Heart left ventricle (tissue), 16 donors: ENCODE results near the gene LPIN3. TPM values are rescaled to one million over a fixed set of nuclear protein-coding genes. Genes with fewer than 3 reads are reported as not detected.

Experiments
- ATAC-seq, 4 donors: fragments of 200-7000 bp; cut with Tn5 transposase; one replicate each; pipeline ENCODE4 v1.9.1; 2020 to 2022; ENCODE audit warnings: moderate library complexity in 4 of 4, mild to moderate bottlenecking in 3 of 4, moderate number of reproducible peaks in 1 of 4
- DNase-seq, 5 donors: peaks; one replicate each; pipeline ENCODE4 v3.0.0-alpha.2; 2020
- H3K27ac ChIP-seq, 12 donors: fragments of 200-600 bp; sonication (generic) in 4 of 12; one replicate each; pipeline versions ENCODE4 v1.5.0 to v1.8.0; 2016 to 2022; ENCODE audit warnings: mild to moderate bottlenecking in 2 of 12
- H3K27me3 ChIP-seq, 9 donors: fragments of 200-600 bp; sonication (generic) in 2 of 9; one replicate each; pipeline versions ENCODE4 v1.5.1 to v1.8.0; 2016 to 2022; ENCODE audit warnings: mild to moderate bottlenecking in 3 of 9
- H3K36me3 ChIP-seq, 9 donors: fragments of 200-600 bp; sonication (generic) in 2 of 9; one replicate each; pipeline versions ENCODE4 v1.5.0 to v1.8.0; 2018 to 2022; ENCODE audit warnings: mild to moderate bottlenecking in 2 of 9
- H3K4me1 ChIP-seq, 12 donors: fragments of 200-600 bp; sonication (generic) in 4 of 12; one replicate each; pipeline versions ENCODE4 v1.5.0 to v1.8.0; 2016 to 2022; ENCODE audit warnings: mild to moderate bottlenecking in 3 of 12
- H3K4me3 ChIP-seq, 12 donors: fragments of 200-600 bp; sonication (generic) in 4 of 12; one replicate each; pipeline versions ENCODE4 v1.5.0 to v1.8.0; 2017 to 2022; ENCODE audit warnings: mild to moderate bottlenecking in 9 of 12, moderate library complexity in 4 of 12
- H3K9me3 ChIP-seq, 12 donors: fragments of 200-600 bp; sonication (generic) in 4 of 12; one replicate each; pipeline versions ENCODE4 v1.5.0 to v1.8.0; 2016 to 2022; ENCODE audit warnings: mild to moderate bottlenecking in 1 of 12
- POLR2A ChIP-seq, 2 donors: fragments of 450-650 bp; IDR thresholded peaks; one replicate each; pipeline ENCODE4 v1.6.1; 2017; ENCODE audit warnings: antibody characterized with exemption in 2 of 2, mild to moderate bottlenecking in 2 of 2, moderate library complexity in 2 of 2
- WGBS, 4 donors: extraction: QIAGEN DNeasy Blood & Tissue Kit in 2 of 4; methylation state at CpG; one replicate each; pipeline versions ENCODE4 v1.1.5 to v1.1.7; 2013 to 2018; 5-methylcytosine and 5-hydroxymethylcytosine counted together
- intact Hi-C, 10 donors: fragments of 100-400 bp; cut with DNase I; formaldehyde crosslinking; loops; one replicate each; pipeline versions ENCODE4 v1.11.1 to v1.14.2; 2022
- polyA plus RNA-seq, 2 donors: library from polyadenylated mRNA; stranded (reverse); fragments of 200-250 nt; gene quantifications; one replicate each; pipeline ENCODE4 v1.2.3, GENCODE V29; 2013
- total RNA-seq, 9 donors: library from RNA; depleted of rRNA in 2 of 9; stranded (reverse); fragments of >200 nt in 2 of 9; fragmentation: NEBNext Ultra II Directional in 3 of 9; extraction: Animal tissue kit (Norgen Biotek cat#: 25700) in 3 of 9; gene quantifications; one replicate each; pipeline versions ENCODE4 v1.1.0 to v1.2.4, GENCODE V29; 2016 to 2023
- TF ChIP-seq, protein P1 (sequence below), 12 donors: fragments of 200-600 bp; sonication (generic) in 4 of 12; IDR thresholded peaks; one replicate each; pipeline versions ENCODE4 v1.5.0 to v1.8.0; 2018 to 2022; ENCODE audit warnings: antibody characterized with exemption in 12 of 12, mild to moderate bottlenecking in 5 of 12
- donor health status: ischemic (EF 13 %, LVEDD 7.1; RV severe dilation, severe dysfunction).
- donor health status: healthy with polysubstance abuse.
- donor health status: DM: no; HTN: yes; CAD: no.
- donor health status: DM: no; HTN: no; CAD: no.
- donor health status: ischemic (EF 25% LVEDD 6.9; RV normal size, moderate dysfunction).
- donor health status: ischemic (EF 25% LVEDD 5.7; RV mildly dilated, moderate dysfunction).
- donor health status: healthy.
- donor health status: DM: yes; HTN: yes; CAD: no.
- donor health status: ischemic (EF 35%, LVEDD 5.7; RV mildly dilated, moderate dysfunction).
- donor health status: nonischemic (EF 11% LVEDD 7.7; RV severe dilation, severe dysfunction).
- donor health status: DM: yes; HTN: yes; CAD: no.
- donor health status: PGD.
- donor health status: ischemic (EF 29% LVEDD 5.4; RV normal size, mild dysfunction).
- donor health status: nonischemic (EF 23%, LVEDD 6.1; RV moderate dilation, normal function).

LPIN3 gene
- total and polyA plus RNA-seq, 11 donors: 12.8 to 24.1 (median 19.0) TPM

GRCh38 chr20:41407607-41408006 is 67.0 kb downstream of the LPIN3 start:
- DNase-seq: no peak
- no peaks in the 10 kb centered on the region for H3K9me3 ChIP-seq
- no peak overlapping the region for H3K27ac ChIP-seq
- TF ChIP-seq, protein P1, sequence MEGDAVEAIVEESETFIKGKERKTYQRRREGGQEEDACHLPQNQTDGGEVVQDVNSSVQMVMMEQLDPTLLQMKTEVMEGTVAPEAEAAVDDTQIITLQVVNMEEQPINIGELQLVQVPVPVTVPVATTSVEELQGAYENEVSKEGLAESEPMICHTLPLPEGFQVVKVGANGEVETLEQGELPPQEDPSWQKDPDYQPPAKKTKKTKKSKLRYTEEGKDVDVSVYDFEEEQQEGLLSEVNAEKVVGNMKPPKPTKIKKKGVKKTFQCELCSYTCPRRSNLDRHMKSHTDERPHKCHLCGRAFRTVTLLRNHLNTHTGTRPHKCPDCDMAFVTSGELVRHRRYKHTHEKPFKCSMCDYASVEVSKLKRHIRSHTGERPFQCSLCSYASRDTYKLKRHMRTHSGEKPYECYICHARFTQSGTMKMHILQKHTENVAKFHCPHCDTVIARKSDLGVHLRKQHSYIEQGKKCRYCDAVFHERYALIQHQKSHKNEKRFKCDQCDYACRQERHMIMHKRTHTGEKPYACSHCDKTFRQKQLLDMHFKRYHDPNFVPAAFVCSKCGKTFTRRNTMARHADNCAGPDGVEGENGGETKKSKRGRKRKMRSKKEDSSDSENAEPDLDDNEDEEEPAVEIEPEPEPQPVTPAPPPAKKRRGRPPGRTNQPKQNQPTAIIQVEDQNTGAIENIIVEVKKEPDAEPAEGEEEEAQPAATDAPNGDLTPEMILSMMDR (IDR thresholded peaks at IDR 0.05): no peak
- TF ChIP-seq POLR2A (IDR thresholded peaks at IDR 0.05): no peak
- H3K4me3 ChIP-seq: no peak overlapping the region
- intact Hi-C loops: loop anchor here in 8 of 10 donors (2.0 to 10.0 kb wide), 11 partner anchors 40 to 273 kb away; partner anchors contain the start of genes LPIN3 (in 4 of the 8), PLCG1 (in 2 of the 8) and EMILIN3 (in 1 of the 8)
- peaks cover 3 to 62% (median 35%) of the 10 kb centered on the region in 12 donors for H3K4me1 ChIP-seq
- no peak for ATAC-seq
- peaks cover 0 to 90% (median 61%) of the 10 kb centered on the region in 9 donors for H3K36me3 ChIP-seq
- WGBS, 4 donors: 75 to 91% (median 78%) methylated on average over 10 of the region's 10 CpGs
- no peaks in the 10 kb centered on the region for H3K27me3 ChIP-seq

DNA sequence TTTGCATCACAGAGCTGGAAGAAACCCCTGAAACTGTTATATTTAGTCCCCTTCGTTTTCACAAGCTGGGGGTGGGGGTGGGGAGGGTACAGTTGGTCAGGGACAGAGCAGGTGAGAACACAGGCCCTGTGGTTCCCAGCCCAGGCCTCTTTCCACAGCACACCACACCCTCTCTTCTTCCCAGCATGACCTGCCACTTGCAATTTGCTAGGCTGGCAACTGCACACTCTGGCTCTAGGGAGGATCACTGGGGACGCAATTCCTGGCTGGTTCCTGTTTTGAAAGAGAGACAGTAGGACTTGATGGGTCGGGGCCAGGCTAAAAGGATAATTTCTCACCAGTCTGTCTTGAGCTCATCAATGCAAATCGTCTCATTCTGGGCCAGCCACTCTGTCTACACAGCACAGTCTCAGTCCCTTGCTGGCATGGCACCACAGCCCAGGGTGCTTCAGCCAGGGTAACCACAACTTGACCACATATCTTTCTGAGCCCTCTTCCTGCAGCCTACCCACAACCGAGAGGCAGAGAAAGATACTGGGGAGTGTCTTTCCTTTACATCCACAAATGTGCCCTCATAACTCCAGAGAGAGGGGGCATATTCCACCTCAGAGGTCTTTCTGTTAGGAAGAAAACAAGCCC is 67.7 kb downstream of the LPIN3 start:
- WGBS, 4 donors: 61 to 71% (median 67%) methylated on average over 5 of the region's 5 CpGs
- Histone ChIP-seq H3K36me3 (peaks cover 0 to 90% (median 62%) of the 10 kb centered on the region in 9 donors), H3K9me3 (no peaks in the 10 kb centered on the region), H3K4me3 (no peak overlapping the region), H3K27me3 (no peaks in the 10 kb centered on the region), H3K4me1 (peaks cover 3 to 64% (median 35%) of the 10 kb centered on the region in 12 donors), H3K27ac (peak overlapping the region in 3 of 12 donors; percentile 2 to 20 (median 12))
- ATAC-seq (no peak), DNase-seq (no peak)
- intact Hi-C loops: loop anchor here in 8 of 10 donors (2.0 to 10.0 kb wide), 10 partner anchors 41 to 273 kb away; partner anchors contain the start of genes LPIN3 (in 3 of the 8), PLCG1 (in 2 of the 8) and EMILIN3 (in 1 of the 8)
- TF ChIP-seq, protein P1 (IDR thresholded peaks at IDR 0.05): no peak
- TF ChIP-seq POLR2A (IDR thresholded peaks at IDR 0.05): no peak

DNA sequence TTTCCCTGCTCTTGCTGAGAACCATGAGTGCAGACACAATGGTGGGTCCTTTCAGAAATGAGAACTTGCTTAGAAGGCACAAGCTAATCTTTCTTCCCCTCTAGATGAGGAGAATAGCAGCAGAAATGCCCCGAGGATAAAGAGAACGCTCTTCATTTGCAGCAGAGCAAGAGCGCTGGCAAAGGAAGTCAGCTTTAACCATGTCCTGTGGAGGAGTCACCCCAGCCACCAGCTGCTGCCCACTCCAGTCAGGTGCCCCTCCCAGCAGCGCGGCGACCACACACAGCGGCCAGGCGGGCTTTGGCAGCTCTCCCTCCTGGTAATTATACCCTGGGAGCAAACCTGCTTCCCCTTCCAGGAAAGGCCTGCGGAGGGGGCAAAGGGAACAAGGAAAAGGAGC is 68.4 kb downstream of the LPIN3 start:
- no peaks in the 10 kb centered on the region for H3K9me3 ChIP-seq
- no peaks in the 10 kb centered on the region for H3K27me3 ChIP-seq
- peak overlapping the region in 3 of 12 donors; percentile 12 to 20 (median 12) for H3K27ac ChIP-seq
- intact Hi-C loops: loop anchor here in 8 of 10 donors (2.0 to 10.0 kb wide), 10 partner anchors 42 to 274 kb away; partner anchors contain the start of genes LPIN3 (in 3 of the 8), PLCG1 (in 2 of the 8) and EMILIN3 (in 1 of the 8)
- peaks cover 0 to 92% (median 62%) of the 10 kb centered on the region in 9 donors for H3K36me3 ChIP-seq
- DNase-seq (peak in 3 of 5 donors; percentile 43 to 52 (median 46)), ATAC-seq (peak in 3 of 4 donors; percentile 20 to 41 (median 24))
- 37 to 59% (median 48%) methylated on average over 2 to 9 of the region's 9 CpGs for WGBS, 4 donors
- peaks cover 3 to 67% (median 35%) of the 10 kb centered on the region in 12 donors for H3K4me1 ChIP-seq
- H3K4me3 ChIP-seq: no peak overlapping the region
- TF ChIP-seq, protein P1 (IDR thresholded peaks at IDR 0.05): no peak
- TF ChIP-seq POLR2A (IDR thresholded peaks at IDR 0.05): no peak

Other genes starting within 250 kb of the LPIN3 start
- gene PLCG1, start 203.3 kb upstream of the LPIN3 start, total RNA-seq: 10 to 100 TPM; 32.5 to 72.2 (median 55.9) TPM
- 10 to 100 TPM; 37.9 to 44.9 TPM for gene PLCG1, start 203.3 kb upstream of the LPIN3 start, polyA plus RNA-seq
- 10 to 100 TPM; 26.3 to 43.9 (median 33.1) TPM for gene ZHX3, start 23.1 kb upstream of the LPIN3 start, total RNA-seq
- 10 to 100 TPM; 10.9 to 17.2 TPM for gene ZHX3, start 23.1 kb upstream of the LPIN3 start, polyA plus RNA-seq
- gene EMILIN3, start 26.0 kb downstream of the LPIN3 start, total RNA-seq: 1 to 10 TPM in 8 of 9 donors, under 1 TPM in 1; 0.24 to 9.3 (median 2.2) TPM
- 1 to 10 TPM; 1.2 to 3.3 TPM for gene EMILIN3, start 26.0 kb downstream of the LPIN3 start, polyA plus RNA-seq